PFSK-1 (cell line): ENCODE results near the gene ARSI.

Experiments
- FOXP2 ChIP-seq: optimal IDR thresholded peaks from 2 replicates; pipeline ENCODE3; 2011; ENCODE audit warnings: borderline replicate concordance, control low read depth, inconsistent platforms; ENCODE audit not compliant: insufficient read depth; ENCODE audit errors: extremely low read length, extremely low read depth
- POLR2AphosphoS5 ChIP-seq: IDR thresholded peaks from 2 replicates; pipeline ENCODE4 v1.6.1; 2012; ENCODE audit warnings: low read depth, mild to moderate bottlenecking, control low read depth, low read length, moderate library complexity
- SIN3A ChIP-seq: IDR thresholded peaks from 2 replicates; pipeline ENCODE4 v1.6.1; 2012; ENCODE audit warnings: mild to moderate bottlenecking, low read length, moderate library complexity, borderline replicate concordance; ENCODE audit not compliant: insufficient read depth
- TAF1 ChIP-seq: IDR thresholded peaks from 2 replicates; pipeline ENCODE4 v1.6.1; 2012; ENCODE audit warnings: low read length, control low read depth, borderline replicate concordance; ENCODE audit not compliant: insufficient read depth
- TF ChIP-seq, protein P1 (sequence below), 2 experiments: IDR thresholded peaks; 2 replicates each; pipeline versions ENCODE4 v1.6.1 to v1.8.0; 2011 to 2012; ENCODE audit warnings: low read depth in 2 of 2, low read length in 2 of 2, control low read depth in 1 of 2, inconsistent platforms in 1 of 2, mild to moderate bottlenecking in 1 of 2, moderate library complexity in 1 of 2; ENCODE audit not compliant: insufficient read depth in 1 of 2

The ARSI gene

DNA sequence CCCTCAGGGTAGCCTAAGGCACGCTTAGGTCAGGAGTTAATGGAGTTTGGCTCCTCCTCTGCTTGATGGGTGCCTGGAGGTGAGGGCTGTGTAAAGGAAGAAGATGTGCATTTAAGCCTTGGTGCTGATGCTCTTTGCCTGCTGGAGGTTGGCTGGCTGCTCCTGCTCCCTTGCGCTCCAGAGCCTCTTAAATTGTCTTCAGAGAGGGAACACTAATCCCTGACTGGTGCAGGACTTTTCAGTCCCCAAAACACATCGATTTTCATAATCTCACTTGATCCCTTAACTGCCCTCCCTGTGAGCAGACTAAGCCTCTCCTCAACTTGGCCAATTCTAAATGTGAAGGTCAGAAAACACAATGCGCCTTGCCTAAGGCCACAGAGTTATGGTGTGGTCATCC lies 38.6 kb upstream of the ARSI start:
- TF ChIP-seq FOXP2 = no peak

DNA sequence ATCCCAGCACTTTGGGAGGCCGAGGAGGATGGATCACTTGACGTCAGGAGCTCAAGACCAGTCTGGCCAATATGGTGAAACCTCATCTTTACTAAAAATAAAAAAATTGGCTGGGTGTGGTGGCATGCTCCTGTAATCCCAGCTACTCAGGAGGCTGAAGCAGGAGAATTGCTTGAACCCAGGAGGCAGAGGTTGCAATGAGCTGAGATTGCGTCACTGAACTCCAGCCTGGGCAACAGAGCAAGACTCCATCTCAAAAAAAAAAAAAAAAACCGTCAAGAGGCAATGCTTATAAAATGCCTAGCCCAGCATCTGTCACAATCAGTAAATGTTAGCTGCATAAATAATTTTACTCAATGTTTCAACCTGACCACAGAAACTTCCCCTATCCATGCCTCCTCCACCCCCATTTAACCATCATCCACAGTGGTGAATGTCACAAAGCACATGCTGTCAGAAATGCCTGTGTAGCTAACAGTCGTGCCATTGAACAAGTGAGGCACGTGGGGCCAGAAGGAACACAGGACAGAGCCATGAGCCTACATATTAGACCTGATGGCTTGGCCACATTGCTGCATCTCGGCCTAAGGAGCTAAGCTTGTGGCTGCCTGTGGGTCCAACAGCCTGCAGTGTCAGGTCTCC lies 38.0 kb upstream of the ARSI start:
- TF ChIP-seq, protein P1, sequence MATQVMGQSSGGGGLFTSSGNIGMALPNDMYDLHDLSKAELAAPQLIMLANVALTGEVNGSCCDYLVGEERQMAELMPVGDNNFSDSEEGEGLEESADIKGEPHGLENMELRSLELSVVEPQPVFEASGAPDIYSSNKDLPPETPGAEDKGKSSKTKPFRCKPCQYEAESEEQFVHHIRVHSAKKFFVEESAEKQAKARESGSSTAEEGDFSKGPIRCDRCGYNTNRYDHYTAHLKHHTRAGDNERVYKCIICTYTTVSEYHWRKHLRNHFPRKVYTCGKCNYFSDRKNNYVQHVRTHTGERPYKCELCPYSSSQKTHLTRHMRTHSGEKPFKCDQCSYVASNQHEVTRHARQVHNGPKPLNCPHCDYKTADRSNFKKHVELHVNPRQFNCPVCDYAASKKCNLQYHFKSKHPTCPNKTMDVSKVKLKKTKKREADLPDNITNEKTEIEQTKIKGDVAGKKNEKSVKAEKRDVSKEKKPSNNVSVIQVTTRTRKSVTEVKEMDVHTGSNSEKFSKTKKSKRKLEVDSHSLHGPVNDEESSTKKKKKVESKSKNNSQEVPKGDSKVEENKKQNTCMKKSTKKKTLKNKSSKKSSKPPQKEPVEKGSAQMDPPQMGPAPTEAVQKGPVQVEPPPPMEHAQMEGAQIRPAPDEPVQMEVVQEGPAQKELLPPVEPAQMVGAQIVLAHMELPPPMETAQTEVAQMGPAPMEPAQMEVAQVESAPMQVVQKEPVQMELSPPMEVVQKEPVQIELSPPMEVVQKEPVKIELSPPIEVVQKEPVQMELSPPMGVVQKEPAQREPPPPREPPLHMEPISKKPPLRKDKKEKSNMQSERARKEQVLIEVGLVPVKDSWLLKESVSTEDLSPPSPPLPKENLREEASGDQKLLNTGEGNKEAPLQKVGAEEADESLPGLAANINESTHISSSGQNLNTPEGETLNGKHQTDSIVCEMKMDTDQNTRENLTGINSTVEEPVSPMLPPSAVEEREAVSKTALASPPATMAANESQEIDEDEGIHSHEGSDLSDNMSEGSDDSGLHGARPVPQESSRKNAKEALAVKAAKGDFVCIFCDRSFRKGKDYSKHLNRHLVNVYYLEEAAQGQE (IDR thresholded peaks at IDR 0.05; ENCODE audit: insufficient read depth in 1 of 2, low read depth in 2 of 2, low read length in 2 of 2) = no peak

GRCh38 chr5:150339841-150340240 lies 37.1 kb upstream of the ARSI start:
- TF ChIP-seq, protein P1 (IDR thresholded peaks at IDR 0.05; ENCODE audit: insufficient read depth in 1 of 2, low read depth in 2 of 2, low read length in 2 of 2) = no peak
- no peak for TF ChIP-seq TAF1
- TF ChIP-seq POLR2AphosphoS5 = no peak
- no peak for TF ChIP-seq FOXP2
- TF ChIP-seq SIN3A = no peak

DNA sequence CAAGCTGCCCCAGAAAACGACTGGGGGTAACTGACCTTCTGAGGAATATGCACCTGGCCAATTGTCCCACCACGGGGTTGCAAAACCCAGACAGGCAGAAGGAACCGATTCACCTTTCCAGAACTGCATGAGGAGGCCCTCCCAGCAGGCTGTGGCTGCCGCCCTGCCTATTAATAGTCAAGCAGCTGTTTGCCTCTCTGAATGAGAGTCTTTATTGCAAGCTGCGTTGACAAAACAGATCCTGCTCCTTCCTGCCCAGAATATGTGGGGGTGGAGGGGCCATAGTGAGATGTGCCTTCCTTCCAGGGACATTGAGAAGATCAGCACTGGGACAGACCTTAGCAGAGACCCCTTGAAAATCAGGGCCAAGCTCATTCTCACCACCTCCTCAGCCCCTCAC lies 36.5 kb upstream of the ARSI start:
- TF ChIP-seq, protein P1 (IDR thresholded peaks at IDR 0.05; ENCODE audit: insufficient read depth in 1 of 2, low read depth in 2 of 2, low read length in 2 of 2) = no peak
- TF ChIP-seq SIN3A = no peak
- no peak for TF ChIP-seq POLR2AphosphoS5
- TF ChIP-seq TAF1 = no peak
- no peak for TF ChIP-seq FOXP2

DNA sequence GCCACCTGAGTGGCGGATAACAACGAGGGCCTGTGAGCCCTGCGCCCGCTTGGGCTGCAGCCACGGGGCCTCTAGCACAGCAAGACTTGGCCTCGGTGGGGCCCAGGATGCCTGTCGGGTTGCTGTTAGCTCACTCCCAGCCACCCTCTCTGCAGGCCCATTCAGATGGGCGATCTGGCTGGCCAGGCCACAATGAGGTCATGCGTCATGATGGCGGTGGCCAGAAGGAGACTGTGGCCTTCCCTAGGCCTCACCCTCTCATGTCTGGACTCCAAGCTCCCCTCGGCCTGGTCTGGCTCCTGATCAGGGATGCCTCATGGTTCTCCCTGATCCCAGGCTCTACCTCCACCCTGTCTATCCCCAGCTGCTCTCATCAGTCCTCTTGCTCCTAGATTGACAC lies 35.8 kb upstream of the ARSI start:
- TF ChIP-seq SIN3A = no peak
- no peak for TF ChIP-seq FOXP2
- TF ChIP-seq TAF1 = no peak
- TF ChIP-seq, protein P1 (IDR thresholded peaks at IDR 0.05; ENCODE audit: insufficient read depth in 1 of 2, low read depth in 2 of 2, low read length in 2 of 2) = no peak
- no peak for TF ChIP-seq POLR2AphosphoS5
